OCI-M2 (cell line): ENCODE results near the gene RHBDL2.
"Not testable (repeated sequence)": the region's sequence is repeated elsewhere in the genome, so short reads cannot be mapped to it uniquely, and the experiment has no call there.

Experiments
- DNase-seq: peaks from one replicate; lab custom pipeline; 2025; ENCODE audit not compliant: unreplicated experiment; lab: John Stamatoyannopoulos, UW

The RHBDL2 gene

DNA sequence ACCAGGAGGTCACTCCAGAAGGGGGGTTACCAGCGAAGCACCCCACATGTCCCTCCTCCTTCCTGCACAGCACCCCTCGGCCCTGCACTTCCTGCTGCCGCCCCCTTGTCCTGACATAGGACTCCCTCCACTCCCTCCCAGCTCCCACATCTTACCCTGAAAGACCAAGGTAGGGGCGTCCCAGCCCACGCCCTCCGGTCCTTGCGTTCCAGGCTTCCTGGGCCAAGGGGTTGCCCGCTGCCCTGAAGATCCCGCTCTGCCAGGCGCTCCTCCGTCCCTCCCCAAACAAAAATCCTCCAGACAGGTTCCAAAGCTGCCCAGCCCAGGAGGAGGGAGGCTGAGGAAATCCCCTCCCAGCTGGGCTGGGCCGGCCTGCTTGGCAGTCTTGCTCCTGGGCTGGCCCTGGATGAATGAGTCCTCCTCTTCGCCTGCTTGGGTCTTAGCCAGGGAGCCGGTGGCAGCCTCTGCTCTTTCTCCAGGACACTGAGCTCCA lies at the start of gene RHBDL2:
Gene RHBDL2 (minus strand): TSS at position 304 of the 493 bp plus-strand sequence. CDS start 22,618 bp downstream, outside the sequence.
- DNase-seq: no peak

- peak; percentile 44 for DNase-seq
Measured at GRCh38 chr1:38990738-38991637, 49.4 kb upstream of the RHBDL2 start, which contains the start of gene AKIRIN1. TSS of gene AKIRIN1 (plus strand) at chr1:38991276. CDS start at chr1:38991381, 105 bp downstream.

DNA sequence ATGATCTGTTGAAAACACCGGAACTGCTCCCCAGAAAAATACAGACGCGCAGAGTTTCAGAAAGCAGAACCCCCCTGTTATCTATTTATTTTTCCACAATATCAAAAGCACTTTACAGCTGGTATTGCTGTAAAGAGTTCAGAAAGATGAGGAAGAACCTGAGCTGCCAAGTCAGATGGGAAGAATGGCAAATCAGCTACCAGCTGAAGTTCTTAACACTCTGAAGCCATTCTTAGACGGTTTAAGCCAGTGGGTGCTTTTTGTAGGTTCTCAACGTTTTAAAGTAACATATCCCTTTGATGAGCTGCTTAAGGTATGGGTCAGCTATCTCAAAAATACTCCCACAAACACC lies 48.7 kb upstream of the RHBDL2 start:
- no peak for DNase-seq

DNA sequence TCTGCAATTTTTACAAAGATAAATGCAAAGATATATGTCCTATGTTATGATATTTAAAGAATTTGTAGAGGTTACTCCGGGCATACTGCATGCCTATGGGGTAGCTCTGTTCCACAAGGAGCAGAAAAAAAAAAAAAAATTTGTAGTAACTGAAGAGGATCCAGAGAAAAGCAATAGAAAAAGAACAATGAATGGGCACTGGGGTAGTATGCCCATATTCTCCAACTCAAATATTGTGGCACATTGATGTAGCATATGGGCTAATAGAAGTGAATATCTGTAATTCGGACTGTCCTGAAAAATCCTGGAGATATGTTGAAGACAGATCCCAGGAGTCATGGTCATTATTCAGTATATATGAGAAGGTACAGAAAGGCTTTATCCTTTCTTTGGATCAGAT lies 48.3 kb upstream of the RHBDL2 start:
- DNase-seq: no peak

DNA sequence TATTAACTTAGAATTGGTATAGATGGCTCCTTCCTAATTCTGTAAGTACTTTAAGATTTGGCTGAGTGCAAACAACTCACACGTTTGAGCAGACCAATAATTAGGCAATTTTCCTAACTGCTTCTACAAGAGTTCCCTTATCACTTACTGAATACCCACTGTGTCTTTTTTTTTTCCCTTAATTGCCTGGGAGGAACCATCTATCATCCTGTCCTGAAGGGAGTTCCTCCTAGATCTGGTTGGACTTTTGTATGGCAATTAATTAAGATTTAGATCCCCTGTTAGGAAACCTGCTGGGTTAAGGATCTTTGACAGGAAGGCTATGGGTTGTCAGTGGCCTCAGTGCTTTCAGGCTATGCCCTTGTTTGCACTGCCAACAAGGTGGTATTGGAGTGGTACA lies 37.8 kb upstream of the RHBDL2 start:
- DNase-seq: not testable (repeated sequence)

GRCh38 chr1:38978245-38978542 lies 36.6 kb upstream of the RHBDL2 start:
- not testable (repeated sequence) for DNase-seq

DNA sequence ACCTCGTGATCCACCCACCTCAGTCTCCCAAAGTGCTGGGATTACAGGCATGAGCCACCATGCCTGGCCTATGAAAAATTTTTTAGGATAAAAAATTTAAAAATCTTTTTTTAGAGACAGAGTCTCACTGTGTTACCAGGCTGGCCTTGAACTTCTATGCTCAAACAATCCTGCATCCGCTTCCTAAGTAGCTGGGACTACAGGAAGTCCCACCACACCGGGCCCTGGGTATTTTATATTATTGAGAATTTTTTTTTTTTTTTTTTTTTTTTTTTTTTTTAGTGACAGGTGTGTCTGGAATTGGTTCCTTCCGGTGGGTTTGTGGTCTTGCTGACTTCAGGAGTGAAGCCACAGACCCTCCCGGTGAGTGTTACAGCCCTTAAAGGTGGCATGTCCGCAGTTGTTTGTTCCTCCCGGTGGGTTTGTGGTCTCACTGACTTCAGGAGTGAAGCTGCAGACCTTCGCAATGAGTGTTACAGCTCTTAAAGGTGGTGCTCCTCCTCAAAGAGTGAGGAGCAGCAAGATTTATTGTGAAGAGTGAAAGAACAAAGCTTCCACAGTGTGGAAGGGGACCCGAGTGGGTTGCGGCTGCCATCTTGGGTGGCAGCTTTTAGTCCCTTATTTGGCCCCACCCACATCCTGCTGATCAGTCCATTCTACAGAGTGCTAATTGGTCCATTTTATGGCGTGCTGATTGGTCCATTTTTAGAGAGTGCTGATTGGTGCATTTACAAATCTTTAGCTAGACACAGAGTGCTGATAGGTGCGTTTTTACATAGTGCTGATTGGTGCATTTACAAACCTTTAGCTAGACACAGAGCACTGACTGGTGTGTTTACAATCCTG lies 36.0 kb upstream of the RHBDL2 start:
- DNase-seq: not testable (repeated sequence)

GRCh38 chr1:38973659-38974437 lies 32.2 kb upstream of the RHBDL2 start:
- no peak for DNase-seq

- not testable (repeated sequence) for DNase-seq
Measured at GRCh38 chr1:38973145-38973544, 31.5 kb upstream of the RHBDL2 start.

- no peak for DNase-seq
Measured at GRCh38 chr1:38964140-38964548, 22.5 kb upstream of the RHBDL2 start.

- no peak for DNase-seq
Measured at GRCh38 chr1:38962560-38962959, 20.9 kb upstream of the RHBDL2 start.

DNA sequence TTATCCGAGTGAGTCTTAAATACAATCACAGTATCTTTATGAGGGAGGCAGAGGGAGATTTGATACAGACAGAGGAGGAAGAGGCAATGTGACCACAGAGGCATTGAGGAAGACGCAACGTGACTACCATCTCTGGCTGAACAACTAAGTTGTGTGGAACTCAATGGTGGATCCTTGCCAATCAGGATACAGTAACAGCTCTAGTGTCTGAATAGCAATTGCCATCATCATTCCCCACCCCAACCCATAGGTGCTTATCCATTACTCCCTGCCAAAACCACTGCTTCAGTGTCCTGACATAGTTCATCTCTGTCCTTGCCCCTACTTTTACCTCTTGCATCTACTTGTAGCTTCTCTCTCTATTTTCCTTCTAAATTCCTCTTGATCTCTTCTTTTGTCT lies 20.5 kb upstream of the RHBDL2 start:
- no peak for DNase-seq

DNA sequence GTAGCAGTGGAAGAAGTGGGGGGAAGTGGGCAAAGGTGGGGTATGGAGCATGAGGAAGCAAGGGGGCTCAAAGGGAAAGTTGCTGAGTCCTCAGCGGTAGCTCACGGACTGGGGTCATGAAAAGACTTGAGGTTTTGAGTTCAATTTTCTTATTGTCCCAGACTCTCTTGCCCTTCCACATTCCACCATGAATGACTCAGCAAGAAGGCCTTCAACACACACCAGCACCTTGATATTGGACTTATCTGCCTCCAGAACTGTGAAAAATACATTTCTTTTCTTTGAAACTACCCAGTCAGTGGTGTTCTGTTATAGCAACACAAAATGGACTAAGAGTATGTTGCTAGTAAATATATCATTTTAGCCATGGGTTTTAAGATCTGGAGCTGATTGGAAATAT lies 17.3 kb upstream of the RHBDL2 start:
- DNase-seq: no peak

- no peak for DNase-seq
Measured at GRCh38 chr1:38953433-38953860, 11.8 kb upstream of the RHBDL2 start.

GRCh38 chr1:38950553-38950952 lies 8.9 kb upstream of the RHBDL2 start:
- no peak for DNase-seq

DNA sequence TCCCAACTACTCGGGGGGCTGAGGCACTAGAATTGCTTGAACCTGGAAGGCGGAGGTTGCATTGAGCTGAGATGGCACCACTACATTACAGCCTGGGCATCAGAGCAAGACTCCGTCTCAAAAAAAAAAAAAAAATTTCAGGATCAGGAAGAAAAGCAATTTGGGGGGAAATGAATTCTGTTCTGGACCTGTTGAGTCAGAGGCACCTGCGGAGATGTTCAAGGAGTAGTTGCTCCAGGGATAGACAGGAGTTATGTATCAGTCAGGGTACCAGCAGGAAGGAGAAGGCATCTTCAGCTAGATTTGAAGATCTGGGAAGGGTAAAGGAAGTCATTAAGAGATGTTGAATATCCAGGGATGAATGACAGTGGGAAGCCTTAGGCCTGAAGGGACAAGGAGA lies 2.9 kb upstream of the RHBDL2 start:
- no peak for DNase-seq

DNA sequence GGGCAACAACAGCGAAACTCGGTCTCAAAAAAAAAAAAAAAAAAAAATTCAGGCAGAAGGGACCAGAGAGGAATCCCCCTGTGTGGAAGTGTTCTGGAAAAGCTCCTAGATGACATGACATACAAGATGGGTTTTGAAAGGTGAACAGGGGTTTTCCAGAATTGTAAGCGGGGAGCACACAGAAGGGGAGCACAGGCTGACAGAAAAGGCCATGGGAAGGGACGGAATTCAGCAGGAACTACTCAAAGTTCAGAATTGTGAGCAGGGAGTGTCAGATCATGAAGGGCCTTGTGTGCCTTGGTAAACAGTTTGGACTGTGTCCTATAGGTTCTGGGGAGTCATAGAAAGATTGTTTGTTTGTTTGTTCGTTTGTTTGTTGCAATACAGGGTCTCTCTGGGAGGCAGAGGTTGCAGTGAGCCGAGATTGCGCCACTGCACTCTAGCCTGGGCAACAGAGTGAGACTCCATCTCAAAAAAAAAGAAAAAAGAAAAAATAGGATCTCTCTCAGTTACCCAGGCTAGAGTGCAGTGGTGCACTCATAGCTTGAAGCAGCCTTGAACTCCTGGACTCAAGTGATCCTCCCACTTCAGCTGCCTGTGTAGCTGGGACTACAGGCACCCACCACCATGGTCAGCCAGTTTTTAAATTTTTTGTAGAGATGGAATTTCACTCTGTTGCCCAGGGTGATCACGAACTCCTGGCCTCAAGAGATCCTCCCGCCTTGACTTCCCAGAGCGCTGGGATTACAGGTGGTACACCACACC lies 1.2 kb upstream of the RHBDL2 start:
- DNase-seq: no peak

DNA sequence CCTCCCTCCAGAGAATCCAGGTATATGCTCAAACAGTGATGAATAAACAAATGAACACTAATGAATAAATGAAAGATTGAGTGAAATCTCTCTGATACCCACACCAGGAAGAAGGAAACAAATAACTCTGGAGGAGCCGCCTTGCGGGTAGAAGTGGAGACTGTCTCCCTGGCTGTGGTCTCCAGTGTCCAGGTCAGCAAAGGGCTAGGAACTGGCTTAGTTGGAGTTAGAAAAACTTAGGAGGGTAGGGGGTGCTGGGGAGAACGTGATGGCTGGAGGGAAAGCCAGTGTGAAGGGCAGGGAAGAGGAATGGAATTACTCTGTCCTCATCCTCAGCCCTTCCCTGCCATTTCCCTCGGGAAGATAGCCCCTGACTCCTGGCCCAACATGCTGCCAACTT lies 537 bp downstream of the RHBDL2 start:
- no peak for DNase-seq

GRCh38 chr1:38940339-38941047 lies 1.1 kb downstream of the RHBDL2 start:
- DNase-seq: no peak
